ENCODE data around the gene MAGI2. TPM values are rescaled to one million over a fixed set of nuclear protein-coding genes. Genes with fewer than 3 reads are reported as not detected.
A peak's percentile ranks its signal among the peaks of the same experiment; 100 is the strongest.

The MAGI2 gene
- total and polyA plus RNA-seq, 2 experiments from 2014 or later: 16.8 to 24.7 TPM

GRCh38 chr7:79410345-79410744, 43.1 kb downstream of the MAGI2 start:
- no peak for DNase-seq (ENCODE audit: low read depth in 1 of 2, low spot score in 1 of 2)
- TF ChIP-seq, protein P1, sequence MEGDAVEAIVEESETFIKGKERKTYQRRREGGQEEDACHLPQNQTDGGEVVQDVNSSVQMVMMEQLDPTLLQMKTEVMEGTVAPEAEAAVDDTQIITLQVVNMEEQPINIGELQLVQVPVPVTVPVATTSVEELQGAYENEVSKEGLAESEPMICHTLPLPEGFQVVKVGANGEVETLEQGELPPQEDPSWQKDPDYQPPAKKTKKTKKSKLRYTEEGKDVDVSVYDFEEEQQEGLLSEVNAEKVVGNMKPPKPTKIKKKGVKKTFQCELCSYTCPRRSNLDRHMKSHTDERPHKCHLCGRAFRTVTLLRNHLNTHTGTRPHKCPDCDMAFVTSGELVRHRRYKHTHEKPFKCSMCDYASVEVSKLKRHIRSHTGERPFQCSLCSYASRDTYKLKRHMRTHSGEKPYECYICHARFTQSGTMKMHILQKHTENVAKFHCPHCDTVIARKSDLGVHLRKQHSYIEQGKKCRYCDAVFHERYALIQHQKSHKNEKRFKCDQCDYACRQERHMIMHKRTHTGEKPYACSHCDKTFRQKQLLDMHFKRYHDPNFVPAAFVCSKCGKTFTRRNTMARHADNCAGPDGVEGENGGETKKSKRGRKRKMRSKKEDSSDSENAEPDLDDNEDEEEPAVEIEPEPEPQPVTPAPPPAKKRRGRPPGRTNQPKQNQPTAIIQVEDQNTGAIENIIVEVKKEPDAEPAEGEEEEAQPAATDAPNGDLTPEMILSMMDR (IDR thresholded peaks at IDR 0.05; ENCODE audit: low read depth, low read length): no peak
- no peaks in the 10 kb centered on the region for H3K36me3 ChIP-seq
- no peak overlapping the region for H3K27ac ChIP-seq
- H3K9me3 ChIP-seq (ENCODE audit: low read depth): no peaks in the 10 kb centered on the region
- H3K4me3 ChIP-seq: no peak overlapping the region
- no peaks in the 10 kb centered on the region for H3K27me3 ChIP-seq
- peaks cover 32% of the 10 kb centered on the region for H3K4me1 ChIP-seq (ENCODE audit: low read depth)

DNA sequence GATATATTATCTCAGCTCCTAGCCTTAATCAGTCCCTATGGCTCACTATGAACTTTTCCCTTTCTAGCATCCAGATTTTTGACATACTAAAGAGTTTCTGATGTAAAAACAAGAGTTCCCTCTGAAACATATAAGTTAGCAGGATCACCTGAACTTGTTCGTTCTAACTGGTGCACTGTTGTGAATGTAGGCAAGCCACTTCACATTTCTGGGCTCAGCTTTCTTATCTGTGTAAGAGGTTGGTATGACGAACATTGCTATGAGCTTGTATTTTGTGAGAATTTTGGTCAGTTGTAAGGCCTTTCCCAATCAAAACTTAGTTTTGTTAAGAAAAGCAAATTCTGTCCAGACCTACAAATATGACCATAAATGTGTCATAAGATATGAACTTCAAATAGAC, 46.1 kb downstream of the MAGI2 start:
- peak; percentile 4 to 26 for DNase-seq (ENCODE audit: low read depth in 1 of 2, low spot score in 1 of 2)
- no peak overlapping the region for H3K27ac ChIP-seq
- no peaks in the 10 kb centered on the region for H3K27me3 ChIP-seq
- no peaks in the 10 kb centered on the region for H3K36me3 ChIP-seq
- H3K4me1 ChIP-seq (ENCODE audit: low read depth): peaks cover 28% of the 10 kb centered on the region
- H3K4me3 ChIP-seq: no peak overlapping the region
- TF ChIP-seq, protein P1 (IDR thresholded peaks at IDR 0.05; ENCODE audit: low read depth, low read length): no peak
- no peaks in the 10 kb centered on the region for H3K9me3 ChIP-seq (ENCODE audit: low read depth)

GRCh38 chr7:79406371-79406770, 47.1 kb downstream of the MAGI2 start:
- no peaks in the 10 kb centered on the region for H3K27me3 ChIP-seq
- no peak for DNase-seq (ENCODE audit: low read depth in 1 of 2, low spot score in 1 of 2)
- peaks cover 28% of the 10 kb centered on the region for H3K4me1 ChIP-seq (ENCODE audit: low read depth)
- H3K9me3 ChIP-seq (ENCODE audit: low read depth): no peaks in the 10 kb centered on the region
- H3K36me3 ChIP-seq: no peaks in the 10 kb centered on the region
- H3K27ac ChIP-seq: no peak overlapping the region
- TF ChIP-seq, protein P1 (IDR thresholded peaks at IDR 0.05; ENCODE audit: low read depth, low read length): no peak
- H3K4me3 ChIP-seq: no peak overlapping the region

- no peak overlapping the region for H3K27ac ChIP-seq
- no peaks in the 10 kb centered on the region for H3K36me3 ChIP-seq
- no peak overlapping the region for H3K4me3 ChIP-seq
- TF ChIP-seq, protein P1 (IDR thresholded peaks at IDR 0.05; ENCODE audit: low read depth, low read length): no peak
- H3K27me3 ChIP-seq: no peaks in the 10 kb centered on the region
- peaks cover 28% of the 10 kb centered on the region for H3K4me1 ChIP-seq (ENCODE audit: low read depth)
- no peaks in the 10 kb centered on the region for H3K9me3 ChIP-seq (ENCODE audit: low read depth)
- no peak for DNase-seq (ENCODE audit: low read depth in 1 of 2, low spot score in 1 of 2)
Observed at GRCh38 chr7:79405368-79405767, 48.1 kb downstream of the MAGI2 start.

DNA sequence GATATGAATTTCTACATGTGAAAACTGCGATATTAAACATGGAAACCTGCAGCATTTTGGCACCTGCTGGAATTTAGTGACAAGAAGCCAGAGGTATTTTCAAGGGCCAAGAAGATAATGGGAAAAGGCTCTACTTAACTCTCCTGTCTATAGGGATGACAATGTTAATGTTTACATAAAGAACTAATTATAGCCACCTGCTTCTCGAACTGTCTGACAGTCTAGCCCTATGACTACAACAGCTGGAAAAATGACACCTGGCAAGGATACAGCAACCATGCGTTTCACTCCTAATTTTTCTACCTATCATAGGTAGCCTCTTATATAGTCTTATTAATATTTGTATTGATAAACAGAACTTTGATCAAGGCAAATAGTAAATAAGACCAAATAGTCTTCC, 49.6 kb downstream of the MAGI2 start:
- no peaks in the 10 kb centered on the region for H3K27me3 ChIP-seq
- H3K4me1 ChIP-seq (ENCODE audit: low read depth): peaks cover 28% of the 10 kb centered on the region
- no peaks in the 10 kb centered on the region for H3K9me3 ChIP-seq (ENCODE audit: low read depth)
- no peaks in the 10 kb centered on the region for H3K36me3 ChIP-seq
- H3K4me3 ChIP-seq: no peak overlapping the region
- no peak overlapping the region for H3K27ac ChIP-seq
- no peak for DNase-seq (ENCODE audit: low read depth in 1 of 2, low spot score in 1 of 2)
- TF ChIP-seq, protein P1 (IDR thresholded peaks at IDR 0.05; ENCODE audit: low read depth, low read length): no peak

DNA sequence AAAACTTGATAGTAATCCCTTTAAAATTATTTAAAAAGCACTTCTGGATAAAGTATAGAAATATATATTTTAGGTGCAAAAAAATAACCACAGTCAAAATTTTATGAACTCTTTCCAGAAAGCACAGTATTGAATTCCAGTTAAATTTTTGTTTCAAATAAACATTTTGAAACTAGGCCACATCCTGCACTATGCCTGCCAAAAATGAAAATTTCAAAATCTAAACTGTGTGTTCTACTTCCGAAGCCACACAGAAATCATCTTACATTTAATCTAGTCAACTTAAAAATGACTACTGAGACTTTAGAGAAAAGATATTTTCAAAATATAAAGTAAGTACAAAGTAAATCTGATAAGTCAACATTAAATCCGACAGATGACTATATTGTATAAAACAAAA, 50.0 kb downstream of the MAGI2 start:
- Histone ChIP-seq H3K27me3 (no peaks in the 10 kb centered on the region), H3K9me3 (ENCODE audit: low read depth) (no peaks in the 10 kb centered on the region), H3K36me3 (no peaks in the 10 kb centered on the region), H3K27ac (no peak overlapping the region), H3K4me1 (ENCODE audit: low read depth) (peaks cover 28% of the 10 kb centered on the region), H3K4me3 (no peak overlapping the region)
- TF ChIP-seq, protein P1 (IDR thresholded peaks at IDR 0.05; ENCODE audit: low read depth, low read length): no peak
- peak in 1 of 2 donors; percentile 63 for DNase-seq (ENCODE audit: low read depth in 1 of 2, low spot score in 1 of 2)

All from cardiac muscle cell (in vitro differentiated cells and primary cell).